GM18909 (cell line): ENCODE results near the gene PAEP.
"Not testable (repeated sequence)": the region's sequence is repeated elsewhere in the genome, so short reads cannot be mapped to it uniquely, and the experiment has no call there.

ENCODE experiments used
- ATAC-seq: cut with Tn5 transposase; IDR thresholded peaks from one replicate; pipeline ENCODE4 v1.9.1; 2021; ENCODE audit warnings: mild to moderate bottlenecking; ENCODE audit not compliant: unreplicated experiment, poor library complexity

The PAEP gene

GRCh38 chr9:135549478-135550343 is 11.8 kb upstream of the PAEP start:
- ATAC-seq, result not testable (repeated sequence)

- no peak for ATAC-seq
Observed at GRCh38 chr9:135550344-135550918, 11.1 kb upstream of the PAEP start.

- ATAC-seq, result no peak
Observed at GRCh38 chr9:135551031-135551430, 10.5 kb upstream of the PAEP start.

GRCh38 chr9:135551456-135551855 is 10.1 kb upstream of the PAEP start:
- ATAC-seq, result no peak

GRCh38 chr9:135552021-135552697 is 9.4 kb upstream of the PAEP start:
- no peak for ATAC-seq

- ATAC-seq, result no peak
Observed at GRCh38 chr9:135552698-135553171, 8.8 kb upstream of the PAEP start.

- ATAC-seq, result no peak
Observed at GRCh38 chr9:135554718-135555117, 6.8 kb upstream of the PAEP start.

GRCh38 chr9:135555203-135555602 is 6.4 kb upstream of the PAEP start:
- no peak for ATAC-seq

- no peak for ATAC-seq
Observed at GRCh38 chr9:135555910-135556309, 5.6 kb upstream of the PAEP start.

- no peak for ATAC-seq
Observed at GRCh38 chr9:135559606-135560005, 1.9 kb upstream of the PAEP start.

- no peak for ATAC-seq
Observed at GRCh38 chr9:135562235-135562745, 734 bp downstream of the PAEP start.

- ATAC-seq, result no peak
Observed at GRCh38 chr9:135563039-135563476, 1.5 kb downstream of the PAEP start.

- no peak for ATAC-seq
Observed at GRCh38 chr9:135563858-135564257, 2.3 kb downstream of the PAEP start.

- ATAC-seq, result no peak
Observed at GRCh38 chr9:135565141-135565628, 3.6 kb downstream of the PAEP start.

- no peak for ATAC-seq
Observed at GRCh38 chr9:135565636-135566035, 4.1 kb downstream of the PAEP start.

- ATAC-seq, result no peak
Observed at GRCh38 chr9:135566552-135566951, 5.0 kb downstream of the PAEP start.

GRCh38 chr9:135567311-135567710 is 5.8 kb downstream of the PAEP start:
- ATAC-seq, result no peak

- ATAC-seq, result no peak
Observed at GRCh38 chr9:135568026-135568425, 6.5 kb downstream of the PAEP start.

GRCh38 chr9:135570456-135570855 is 8.9 kb downstream of the PAEP start:
- ATAC-seq, result no peak

- ATAC-seq, result no peak
Observed at GRCh38 chr9:135572233-135572632, 10.7 kb downstream of the PAEP start.

GRCh38 chr9:135573124-135573523 is 11.6 kb downstream of the PAEP start:
- no peak for ATAC-seq
